ENCODE results near the gene CMSS1.

Gene CMSS1

GRCh38 chr3:99803297-99803696 is 14.4 kb upstream of the CMSS1 start:
- ChIA-PET CTCF (interaction anchor here (0.7 kb wide), 1 partner anchor 432 kb away, joined by 3 read pairs; no protein-coding TSS in a partner anchor), POLR2A (no interaction called here)
- no peak overlapping the region for H3K4me3 ChIP-seq (ENCODE audit: low read depth, low read length)
- H3K4me1 ChIP-seq (ENCODE audit: control insufficient read depth, insufficient read depth, low read length): no peaks in the 10 kb centered on the region
- H3K9me3 ChIP-seq (ENCODE audit: control insufficient read depth, insufficient read depth, low read depth, low read length): no peaks in the 10 kb centered on the region
- H3K27ac ChIP-seq (ENCODE audit: extremely low read depth, low read depth, low read length): no peak overlapping the region
- H3K36me3 ChIP-seq (ENCODE audit: control insufficient read depth in 2 of 2, insufficient read depth in 1 of 2, low read length in 2 of 2): no peaks in the 10 kb centered on the region
- TF ChIP-seq, protein P1, sequence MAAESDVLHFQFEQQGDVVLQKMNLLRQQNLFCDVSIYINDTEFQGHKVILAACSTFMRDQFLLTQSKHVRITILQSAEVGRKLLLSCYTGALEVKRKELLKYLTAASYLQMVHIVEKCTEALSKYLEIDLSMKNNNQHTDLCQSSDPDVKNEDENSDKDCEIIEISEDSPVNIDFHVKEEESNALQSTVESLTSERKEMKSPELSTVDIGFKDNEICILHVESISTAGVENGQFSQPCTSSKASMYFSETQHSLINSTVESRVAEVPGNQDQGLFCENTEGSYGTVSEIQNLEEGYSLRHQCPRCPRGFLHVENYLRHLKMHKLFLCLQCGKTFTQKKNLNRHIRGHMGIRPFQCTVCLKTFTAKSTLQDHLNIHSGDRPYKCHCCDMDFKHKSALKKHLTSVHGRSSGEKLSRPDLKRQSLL (tag by site-specific recombination; IDR thresholded peaks at IDR 0.05): no peak
- TF ChIP-seq MEIS1 (CRISPR knock-in tag; IDR thresholded peaks at IDR 0.05; ENCODE audit: borderline replicate concordance): no peak
- TF ChIP-seq ZNF426 (tag by site-specific recombination; IDR thresholded peaks at IDR 0.05): no peak
- TF ChIP-seq ZNF292 (tag by site-specific recombination; IDR thresholded peaks at IDR 0.05; ENCODE audit: borderline replicate concordance, low read depth): no peak
- TF ChIP-seq ZNF530 (tag by site-specific recombination; IDR thresholded peaks at IDR 0.05; ENCODE audit: low read depth): no peak
- TF ChIP-seq ZNF629 (tag by site-specific recombination; IDR thresholded peaks at IDR 0.05): no peak
- TF ChIP-seq ZNF2 (tag by site-specific recombination; IDR thresholded peaks at IDR 0.05): no peak
- no peak for TF ChIP-seq ZBTB17 (tag by site-specific recombination; IDR thresholded peaks at IDR 0.05)
- TF ChIP-seq YY1 (tag by site-specific recombination; IDR thresholded peaks at IDR 0.05): no peak
- TF ChIP-seq ZNF266 (tag by site-specific recombination; IDR thresholded peaks at IDR 0.05; ENCODE audit: low read depth): no peak
- TF ChIP-seq ZNF341 (tag by site-specific recombination; IDR thresholded peaks at IDR 0.05; ENCODE audit: low read depth): no peak
- TF ChIP-seq ZNF624 (tag by site-specific recombination; IDR thresholded peaks at IDR 0.05): no peak
- no peak for TF ChIP-seq ZNF837 (tag by site-specific recombination; IDR thresholded peaks at IDR 0.05)
- no peak for TF ChIP-seq ZBTB21 (tag by site-specific recombination; IDR thresholded peaks at IDR 0.05)
- TF ChIP-seq KLF7 (tag by site-specific recombination; IDR thresholded peaks at IDR 0.05; ENCODE audit: borderline replicate concordance): no peak
- no peak for TF ChIP-seq REST (tag by site-specific recombination; IDR thresholded peaks at IDR 0.05)
- TF ChIP-seq GLI4 (tag by site-specific recombination; IDR thresholded peaks at IDR 0.05): no peak
- TF ChIP-seq ZNF121 (tag by site-specific recombination; IDR thresholded peaks at IDR 0.05): no peak

GRCh38 chr3:99805160-99805559 is 12.5 kb upstream of the CMSS1 start:
- Histone ChIP-seq H3K36me3 (ENCODE audit: control insufficient read depth in 2 of 2, insufficient read depth in 1 of 2, low read length in 2 of 2) (no peaks in the 10 kb centered on the region), H3K27ac (ENCODE audit: extremely low read depth, low read depth, low read length) (no peak overlapping the region), H3K4me3 (ENCODE audit: low read depth, low read length) (no peak overlapping the region), H3K9me3 (ENCODE audit: control insufficient read depth, insufficient read depth, low read depth, low read length) (no peaks in the 10 kb centered on the region), H3K4me1 (ENCODE audit: control insufficient read depth, insufficient read depth, low read length) (no peaks in the 10 kb centered on the region)
- no peak for TF ChIP-seq GLIS1 (tag by site-specific recombination; IDR thresholded peaks at IDR 0.05)
- TF ChIP-seq ZNF610 (tag by site-specific recombination; IDR thresholded peaks at IDR 0.05; ENCODE audit: borderline replicate concordance): no peak
- TF ChIP-seq SETDB1 (IDR thresholded peaks at IDR 0.05; ENCODE audit: insufficient read length, low read length): peak; percentile 95
- TF ChIP-seq ZNF585B (tag by site-specific recombination; IDR thresholded peaks at IDR 0.05): peak; percentile 98
- TF ChIP-seq TRIM28 (IDR thresholded peaks at IDR 0.05; ENCODE audit: borderline replicate concordance, low read length): peak; percentile 97; the same call in 1 of the 2 replicates
- ChIA-PET POLR2A (no interaction called here), CTCF (no interaction called here)
